Mucosa of descending colon (tissue), 3 donors: Measurements from ENCODE around the gene ILK. TPM values are rescaled to one million over a fixed set of nuclear protein-coding genes. Genes with fewer than 3 reads are reported as not detected.

Source experiments
- ATAC-seq: fragments of 200-7000 bp; cut with Tn5 transposase; one replicate; pipeline ENCODE4 v1.9.1; 2020; ENCODE audit warnings: mild to moderate bottlenecking, moderate library complexity
- DNase-seq, 3 donors: peaks; one replicate each; pipeline ENCODE4 v3.0.0-alpha.2; 2020
- H3K36me3 ChIP-seq: fragments of 200-600 bp; one replicate; pipeline ENCODE4 v1.8.0; 2021; ENCODE audit warnings: low read depth, mild to moderate bottlenecking
- H3K4me1 ChIP-seq: fragments of 200-600 bp; one replicate; pipeline ENCODE4 v1.8.0; 2021; ENCODE audit warnings: low read depth, mild to moderate bottlenecking
- H3K4me3 ChIP-seq: fragments of 200-600 bp; one replicate; pipeline ENCODE4 v1.8.0; 2021; ENCODE audit warnings: mild to moderate bottlenecking
- H3K9me3 ChIP-seq: fragments of 200-600 bp; one replicate; pipeline ENCODE4 v1.8.0; 2021; ENCODE audit warnings: mild to moderate bottlenecking
- intact Hi-C, 2 donors: fragments of 100-400 bp; cut with DNase I in 1 of 2; cut with micrococcal nuclease in 1 of 2; formaldehyde crosslinking; loops; one replicate each; pipeline versions ENCODE4 v1.11.0 to v1.11.1; 2022; cut with DNase I, micrococcal nuclease
- total RNA-seq, 3 donors: library from RNA; stranded (reverse); fragmentation: NEBNext Ultra II Directional in 2 of 3; extraction: Animal tissue kit (Norgen Biotek cat#: 25700) in 2 of 3; gene quantifications; one replicate each; pipeline versions ENCODE4 v1.2.1 to v1.2.4, GENCODE V29; 2021 to 2023
- TF ChIP-seq, protein P1 (sequence below): fragments of 200-600 bp; IDR thresholded peaks from one replicate; pipeline ENCODE4 v1.8.0; 2022; ENCODE audit warnings: antibody characterized with exemption, mild to moderate bottlenecking
- donor health status: DM: no; HTN: no; CAD: no; lungs with moderate emphysema.
- donor health status: DM: no; HTN: no; CAD: no.
- donor health status: DM: no; HTN: yes; CAD: no.

ILK gene
- total RNA-seq, 3 donors from 2014 or later, result 113 to 323 (median 115) TPM

DNA sequence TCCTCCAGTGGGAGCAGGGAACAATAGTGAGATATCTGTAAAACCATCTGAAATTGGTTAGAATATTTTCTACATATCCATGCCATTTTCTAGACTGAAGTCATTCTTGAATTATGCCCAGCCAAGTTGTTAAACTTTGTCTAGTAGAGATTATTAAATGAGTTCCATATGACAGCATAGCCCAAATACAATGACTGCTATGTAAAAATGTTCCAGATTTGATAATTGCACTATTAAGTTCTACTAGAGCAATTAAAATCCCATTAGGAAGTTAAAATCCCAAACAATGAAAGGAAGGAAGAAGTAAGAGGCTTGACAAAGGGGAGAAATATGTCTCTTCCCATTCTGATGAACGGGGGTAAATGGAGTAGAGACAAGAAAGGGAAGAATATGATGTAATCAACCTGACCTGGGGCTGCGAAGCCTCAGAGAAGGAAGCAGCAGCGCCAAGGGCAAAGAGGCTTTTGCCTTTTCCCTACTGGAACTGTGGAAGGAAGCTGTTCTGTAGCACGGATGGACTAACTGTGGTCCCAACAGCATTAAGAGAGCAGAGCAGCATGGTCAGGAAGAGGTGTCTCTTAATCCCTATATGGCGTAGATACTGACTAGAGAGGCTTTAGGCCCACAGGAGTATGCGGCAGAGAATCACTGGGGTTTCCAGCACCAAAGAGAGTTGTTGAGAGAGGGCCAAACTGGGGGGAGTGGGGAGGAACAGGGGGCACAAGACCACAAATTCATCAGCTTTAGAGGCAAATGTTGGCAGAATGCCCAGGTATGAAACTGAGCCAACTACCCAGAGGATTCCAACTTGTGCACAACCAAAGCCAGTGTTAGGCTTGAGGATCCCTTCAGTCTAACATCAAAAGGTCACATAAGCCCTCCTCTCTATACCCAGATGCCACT is 26.9 kb upstream of the ILK start:
- H3K4me1 ChIP-seq, result no peaks in the 10 kb centered on the region
- DNase-seq (no peak), ATAC-seq (no peak)
- no peak overlapping the region for H3K4me3 ChIP-seq
- intact Hi-C loops, result no loop called here
- no peaks in the 10 kb centered on the region for H3K9me3 ChIP-seq
- TF ChIP-seq, protein P1, sequence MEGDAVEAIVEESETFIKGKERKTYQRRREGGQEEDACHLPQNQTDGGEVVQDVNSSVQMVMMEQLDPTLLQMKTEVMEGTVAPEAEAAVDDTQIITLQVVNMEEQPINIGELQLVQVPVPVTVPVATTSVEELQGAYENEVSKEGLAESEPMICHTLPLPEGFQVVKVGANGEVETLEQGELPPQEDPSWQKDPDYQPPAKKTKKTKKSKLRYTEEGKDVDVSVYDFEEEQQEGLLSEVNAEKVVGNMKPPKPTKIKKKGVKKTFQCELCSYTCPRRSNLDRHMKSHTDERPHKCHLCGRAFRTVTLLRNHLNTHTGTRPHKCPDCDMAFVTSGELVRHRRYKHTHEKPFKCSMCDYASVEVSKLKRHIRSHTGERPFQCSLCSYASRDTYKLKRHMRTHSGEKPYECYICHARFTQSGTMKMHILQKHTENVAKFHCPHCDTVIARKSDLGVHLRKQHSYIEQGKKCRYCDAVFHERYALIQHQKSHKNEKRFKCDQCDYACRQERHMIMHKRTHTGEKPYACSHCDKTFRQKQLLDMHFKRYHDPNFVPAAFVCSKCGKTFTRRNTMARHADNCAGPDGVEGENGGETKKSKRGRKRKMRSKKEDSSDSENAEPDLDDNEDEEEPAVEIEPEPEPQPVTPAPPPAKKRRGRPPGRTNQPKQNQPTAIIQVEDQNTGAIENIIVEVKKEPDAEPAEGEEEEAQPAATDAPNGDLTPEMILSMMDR, result no peak
- no peaks in the 10 kb centered on the region for H3K36me3 ChIP-seq

DNA sequence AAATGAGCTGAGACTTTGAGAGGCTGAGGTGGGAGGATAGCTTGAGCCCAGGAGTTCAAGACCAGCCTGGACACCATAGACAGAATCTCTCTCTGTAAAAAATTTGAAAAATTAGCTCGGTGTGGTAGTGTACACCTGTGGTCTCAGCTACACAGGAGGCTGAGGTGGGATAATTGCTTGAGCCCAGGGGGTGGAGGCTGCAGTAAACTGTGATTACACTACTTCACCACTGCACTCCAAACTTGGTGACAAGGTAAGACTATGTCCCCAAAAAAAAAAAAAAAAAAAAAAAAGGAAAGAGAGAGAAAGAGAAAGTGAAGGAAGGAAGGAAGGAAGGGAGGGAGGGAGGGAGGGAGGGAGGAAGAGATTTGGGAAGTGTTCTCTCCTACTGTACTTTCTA is 25.4 kb upstream of the ILK start:
- TF ChIP-seq, protein P1, result no peak
- DNase-seq, result no peak
- H3K9me3 ChIP-seq, result peaks cover 3% of the 10 kb centered on the region
- no peaks in the 10 kb centered on the region for H3K4me1 ChIP-seq
- H3K36me3 ChIP-seq, result no peaks in the 10 kb centered on the region
- no peak for ATAC-seq
- intact Hi-C loops, result no loop called here
- no peak overlapping the region for H3K4me3 ChIP-seq

DNA sequence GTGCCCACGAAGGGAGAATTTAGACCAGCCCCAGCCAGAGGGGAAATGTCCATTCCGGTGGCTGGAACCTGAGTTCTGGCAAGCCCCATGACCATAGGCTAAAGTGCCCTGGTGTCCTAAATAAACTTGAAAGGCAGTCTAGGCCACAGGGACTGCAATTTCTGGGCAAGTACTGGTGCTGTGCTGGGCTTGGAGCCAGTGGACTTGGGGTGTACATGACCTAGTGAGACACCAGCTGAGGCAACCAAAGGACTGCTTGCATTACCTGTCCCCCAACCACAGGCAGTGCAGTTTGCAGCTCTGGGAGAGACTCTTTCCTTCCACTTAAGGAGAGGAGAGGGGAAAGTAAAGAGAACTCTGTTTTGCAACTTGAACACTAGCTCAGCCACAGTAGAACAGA is 23.9 kb upstream of the ILK start:
- ATAC-seq (no peak), DNase-seq (no peak)
- Histone ChIP-seq H3K36me3 (no peaks in the 10 kb centered on the region), H3K4me3 (no peak overlapping the region), H3K4me1 (no peaks in the 10 kb centered on the region), H3K9me3 (peaks cover 16% of the 10 kb centered on the region)
- TF ChIP-seq, protein P1, result no peak
- intact Hi-C loops, result no loop called here

DNA sequence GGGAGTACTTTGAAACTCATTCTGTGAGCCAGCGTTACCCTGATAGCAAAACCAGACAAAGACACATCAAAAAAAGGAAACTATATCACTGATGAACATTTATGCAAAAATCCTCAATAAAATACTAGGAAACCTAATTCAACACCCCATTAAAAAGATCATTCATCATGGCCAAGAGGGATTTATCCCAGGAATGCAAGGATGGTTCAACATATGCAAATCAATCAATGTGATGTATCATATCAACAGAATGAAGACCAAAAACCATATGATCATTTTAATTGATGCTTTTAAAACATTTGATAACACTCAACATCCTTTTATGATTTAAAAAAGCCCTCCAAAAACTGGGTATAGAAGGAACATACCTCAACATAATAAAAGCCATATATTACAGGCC is 20.0 kb upstream of the ILK start:
- H3K4me3 ChIP-seq, result no peak overlapping the region
- intact Hi-C loops, result no loop called here
- no peak for ATAC-seq

DNA sequence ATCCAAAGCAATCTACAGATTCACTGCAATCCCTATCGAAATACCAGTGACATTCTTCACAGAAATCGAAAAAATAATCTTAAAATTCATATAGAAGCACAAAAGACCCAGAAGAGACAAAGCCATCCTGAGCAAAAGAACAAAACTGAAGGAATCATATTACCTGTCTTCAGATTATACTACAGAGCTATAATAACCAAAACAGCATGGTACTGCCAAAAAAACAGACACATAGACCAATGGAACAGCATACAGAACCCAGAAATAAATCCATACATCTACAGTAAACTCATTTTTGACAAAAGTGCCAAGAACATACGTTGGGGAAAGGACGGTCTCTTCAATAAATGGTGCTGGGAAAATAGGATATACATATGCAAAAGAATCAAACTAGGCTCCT is 19.0 kb upstream of the ILK start:
- no peak for DNase-seq
- Histone ChIP-seq H3K4me1 (no peaks in the 10 kb centered on the region), H3K36me3 (no peaks in the 10 kb centered on the region), H3K4me3 (no peak overlapping the region), H3K9me3 (peaks cover 20% of the 10 kb centered on the region)
- TF ChIP-seq, protein P1, result no peak
- no peak for ATAC-seq
- intact Hi-C loops, result no loop called here

More for the DNA sequence above, 20.0 kb upstream of the ILK start:
- peaks cover 20% of the 10 kb centered on the region for H3K9me3 ChIP-seq
- TF ChIP-seq, protein P1, result no peak
- DNase-seq, result no peak
- H3K36me3 ChIP-seq, result no peaks in the 10 kb centered on the region
- no peaks in the 10 kb centered on the region for H3K4me1 ChIP-seq
